Liver (tissue), 9 donors: Measurements from ENCODE around the gene CLEC18A. TPM values are rescaled to one million over a fixed set of nuclear protein-coding genes. Genes with fewer than 3 reads are reported as not detected.
"Not testable (repeated sequence)": the region's sequence is repeated elsewhere in the genome, so short reads cannot be mapped to it uniquely, and the experiment has no call there.

ENCODE experiments used
- DNase-seq: peaks from one replicate; pipeline ENCODE4 v3.0.0-alpha.2; 2017; ENCODE audit warnings: low spot score
- H3K27ac ChIP-seq, 2 donors: one replicate each; pipeline ENCODE4 v1.7.0; 2013; ENCODE audit warnings: inconsistent platforms in 2 of 2, low read length in 2 of 2, control low read depth in 1 of 2, low read depth in 1 of 2, mild to moderate bottlenecking in 1 of 2
- H3K27me3 ChIP-seq, 4 donors: one replicate each; pipeline versions ENCODE4 v1.6.1 to v1.7.0; 2013; ENCODE audit warnings: low read length in 3 of 4, inconsistent platforms in 1 of 4, mild to moderate bottlenecking in 1 of 4, moderate library complexity in 1 of 4; ENCODE audit not compliant: control insufficient read depth in 4 of 4, insufficient read depth in 4 of 4
- H3K36me3 ChIP-seq, 4 donors: one replicate each; pipeline versions ENCODE4 v1.6.1 to v1.7.0; 2013; ENCODE audit warnings: low read length in 3 of 4, mild to moderate bottlenecking in 3 of 4, low read depth in 1 of 4, moderate library complexity in 1 of 4; ENCODE audit not compliant: control insufficient read depth in 4 of 4, insufficient read depth in 3 of 4
- H3K4me1 ChIP-seq, 4 donors: one replicate each; pipeline versions ENCODE4 v1.6.1 to v1.7.0; 2013; ENCODE audit warnings: low read length in 3 of 4, mild to moderate bottlenecking in 3 of 4, moderate library complexity in 1 of 4; ENCODE audit not compliant: control insufficient read depth in 4 of 4, insufficient read depth in 4 of 4
- H3K4me3 ChIP-seq, 3 donors: one replicate each; pipeline versions ENCODE4 v1.6.1 to v1.7.0; 2013; ENCODE audit warnings: low read length in 3 of 3, control low read depth in 1 of 3, low read depth in 1 of 3, mild to moderate bottlenecking in 1 of 3
- H3K9ac ChIP-seq, 2 donors: one replicate each; pipeline ENCODE4 v1.7.0; 2013; ENCODE audit warnings: low read length in 2 of 2, mild to moderate bottlenecking in 2 of 2, moderate library complexity in 2 of 2, control low read depth in 1 of 2, low read depth in 1 of 2
- H3K9me3 ChIP-seq, 4 donors: one replicate each; pipeline versions ENCODE4 v1.6.1 to v1.7.0; 2013; ENCODE audit warnings: low read length in 3 of 4; ENCODE audit not compliant: control insufficient read depth in 4 of 4
- WGBS: extraction: QIAGEN DNeasy Blood & Tissue Kit; methylation state at CpG from one replicate; pipeline ENCODE4 v1.1.7; 2013; 5-methylcytosine and 5-hydroxymethylcytosine counted together
- polyA plus RNA-seq, 2 donors: library from polyadenylated mRNA; stranded (reverse) in 1 of 2; unstranded in 1 of 2; fragments of 200-250 nt in 1 of 2; fragments of >200 nt in 1 of 2; fragmentation: Nextera tagmentation in 1 of 2; extraction: Ambion mirVana in 1 of 2; gene quantifications; one replicate each; pipeline versions ENCODE4 v1.2.1 to v1.2.3, GENCODE V29; 2013 to 2015
- total RNA-seq, 2 donors: library from RNA; depleted of rRNA; stranded (reverse); fragments of >200 nt; gene quantifications; one replicate each; pipeline ENCODE4 v1.2.3, GENCODE V29; 2014
- donor health status: healthy.
- donor health status: healthy.
- donor health status: healthy.
- donor health status: healthy.
- donor health status: healthy.

Gene CLEC18A
- total and polyA plus RNA-seq, 4 donors = 0.05 to 1.0 (median 0.24) TPM

- H3K4me3 ChIP-seq, DNase-seq, H3K27me3 ChIP-seq, H3K4me1 ChIP-seq, H3K27ac ChIP-seq, H3K9ac ChIP-seq, H3K9me3 ChIP-seq: not testable (repeated sequence)
- peaks cover 3 to 10% (median 7%) of the 10 kb centered on the region in 4 donors for H3K36me3 ChIP-seq
- WGBS = 93% methylated on average over 9 of the region's 9 CpGs
These were observed 48.7 kb downstream of the CLEC18A start for GRCh38 chr16:69999801-70000200.

GRCh38 chr16:70003511-70003910 is 52.4 kb downstream of the CLEC18A start:
- DNase-seq = not testable (repeated sequence)
- 94% methylated on average over 2 of the region's 2 CpGs for WGBS

GRCh38 chr16:70008604-70009003 is 57.5 kb downstream of the CLEC18A start:
- not testable (repeated sequence) for H3K9me3 ChIP-seq, H3K9ac ChIP-seq, H3K27me3 ChIP-seq, DNase-seq, H3K4me3 ChIP-seq, H3K27ac ChIP-seq, H3K4me1 ChIP-seq
- 94% methylated on average over 3 of the region's 3 CpGs for WGBS
- peaks cover 2 to 14% (median 6%) of the 10 kb centered on the region in 4 donors for H3K36me3 ChIP-seq

More at GRCh38 chr16:70003511-70003910, 52.4 kb downstream of the CLEC18A start:
- not testable (repeated sequence) for H3K4me3 ChIP-seq, H3K36me3 ChIP-seq, H3K9me3 ChIP-seq, H3K27me3 ChIP-seq, H3K27ac ChIP-seq, H3K9ac ChIP-seq, H3K4me1 ChIP-seq

GRCh38 chr16:70010615-70011014 is 59.5 kb downstream of the CLEC18A start:
- H3K27ac ChIP-seq, H3K4me3 ChIP-seq, H3K27me3 ChIP-seq, H3K4me1 ChIP-seq, H3K9me3 ChIP-seq, DNase-seq, H3K9ac ChIP-seq: not testable (repeated sequence)
- H3K36me3 ChIP-seq = peaks cover 2 to 14% (median 10%) of the 10 kb centered on the region in 4 donors
- 97% methylated on average over 8 of the region's 8 CpGs for WGBS

GRCh38 chr16:70011120-70011519 is 60.0 kb downstream of the CLEC18A start:
- not testable (repeated sequence) for H3K27ac ChIP-seq, H3K27me3 ChIP-seq, DNase-seq, H3K4me3 ChIP-seq, H3K4me1 ChIP-seq, H3K9me3 ChIP-seq, H3K9ac ChIP-seq
- WGBS = 93% methylated on average over 11 of the region's 11 CpGs
- peaks cover 2 to 14% (median 10%) of the 10 kb centered on the region in 4 donors for H3K36me3 ChIP-seq

- H3K4me1 ChIP-seq, H3K27ac ChIP-seq, H3K9me3 ChIP-seq, H3K9ac ChIP-seq, H3K27me3 ChIP-seq, DNase-seq, H3K4me3 ChIP-seq: not testable (repeated sequence)
- peaks cover 2 to 16% (median 12%) of the 10 kb centered on the region in 4 donors for H3K36me3 ChIP-seq
- WGBS = 95% methylated on average over 11 of the region's 11 CpGs
These were observed 61.2 kb downstream of the CLEC18A start for GRCh38 chr16:70012354-70012753.

GRCh38 chr16:70012951-70013350 is 61.8 kb downstream of the CLEC18A start:
- not testable (repeated sequence) for H3K4me3 ChIP-seq, H3K9ac ChIP-seq, H3K27me3 ChIP-seq, DNase-seq, H3K9me3 ChIP-seq, H3K27ac ChIP-seq, H3K4me1 ChIP-seq
- H3K36me3 ChIP-seq = peaks cover 5 to 19% (median 16%) of the 10 kb centered on the region in 4 donors
- WGBS = 96% methylated on average over 11 of the region's 11 CpGs
